GM19467 (cell line): ENCODE data around the gene GRK2.
A peak's percentile ranks its signal among the peaks of the same experiment; 100 is the strongest.
"Not testable (repeated sequence)": the region's sequence is repeated elsewhere in the genome, so short reads cannot be mapped to it uniquely, and the experiment has no call there.

Experiments used
- ATAC-seq: cut with Tn5 transposase; IDR thresholded peaks from one replicate; pipeline ENCODE4 v1.9.1; 2021; ENCODE audit warnings: mild to moderate bottlenecking, moderate library complexity; ENCODE audit not compliant: unreplicated experiment

The GRK2 gene

GRCh38 chr11:67266449-67267187, at the start of gene GRK2:
Gene GRK2, plus strand, starts transcription at chr11:67266473. Its CDS starts 227 bp downstream, at chr11:67266700.
- ATAC-seq = no peak

- no peak for ATAC-seq
Observed at GRCh38 chr11:67227726-67228125, 38.5 kb upstream of the GRK2 start.

GRCh38 chr11:67230406-67230805, 35.9 kb upstream of the GRK2 start:
- ATAC-seq = no peak

DNA sequence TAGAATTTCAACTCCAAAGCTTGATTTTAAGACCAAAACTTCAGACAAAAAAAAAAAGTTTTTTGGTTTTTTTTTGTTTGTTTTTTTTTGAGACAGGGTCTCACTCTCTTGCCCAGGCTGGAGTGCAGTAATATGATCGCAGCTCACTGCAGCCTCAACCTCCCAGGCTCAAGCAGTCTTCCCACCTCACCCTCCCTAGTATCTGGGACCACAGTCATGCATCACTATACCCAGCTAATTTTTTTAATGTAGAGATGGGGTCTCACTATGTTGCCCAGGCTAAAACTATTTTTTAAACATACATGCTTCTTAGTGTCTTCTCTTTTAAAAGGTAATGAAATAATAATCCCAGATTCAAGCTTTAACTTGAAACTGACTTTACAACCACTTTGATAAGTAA, 35.4 kb upstream of the GRK2 start:
- no peak for ATAC-seq

- no peak for ATAC-seq
Observed at GRCh38 chr11:67233584-67234190, 32.6 kb upstream of the GRK2 start.

DNA sequence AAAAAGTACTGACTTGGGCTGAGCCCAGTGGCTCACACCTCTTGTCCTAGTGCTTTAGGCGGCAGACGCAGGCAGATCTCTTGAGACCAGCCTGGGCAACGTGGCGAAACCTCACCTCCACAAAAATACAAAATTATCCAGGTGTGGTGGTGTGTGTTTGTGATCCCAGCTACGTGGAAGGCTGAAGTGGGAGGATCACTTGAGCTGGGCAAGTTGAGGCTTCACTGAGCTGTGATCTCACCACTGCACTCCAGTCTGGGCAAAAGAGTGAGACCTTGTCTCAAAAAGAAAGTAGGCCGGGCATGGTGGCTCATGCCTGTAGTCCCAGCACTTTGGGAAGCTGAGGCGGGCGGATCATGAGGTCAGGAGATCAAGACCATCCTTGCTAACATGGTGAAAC, 31.7 kb upstream of the GRK2 start:
- not testable (repeated sequence) for ATAC-seq

DNA sequence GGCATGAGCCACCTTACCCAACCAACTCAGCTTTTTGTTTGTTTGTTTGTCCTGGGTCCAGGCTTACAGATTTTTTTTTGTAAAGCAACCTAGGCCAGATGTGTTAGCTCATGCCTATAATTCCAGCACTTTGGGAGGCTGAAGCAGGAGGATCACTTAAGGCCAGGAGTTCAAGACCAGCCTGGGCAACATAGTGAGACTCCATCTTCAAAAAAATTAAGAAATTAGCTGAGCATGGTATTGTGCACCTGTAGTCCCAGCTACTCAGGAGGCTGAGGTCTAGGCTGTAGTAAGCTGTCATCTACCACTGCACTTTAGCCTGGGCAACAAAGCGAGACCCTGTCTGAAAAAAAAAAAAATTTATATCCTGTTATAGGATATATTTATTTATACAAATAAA, 28.7 kb upstream of the GRK2 start:
- no peak for ATAC-seq

GRCh38 chr11:67238894-67239782, 27.1 kb upstream of the GRK2 start:
- no peak for ATAC-seq

DNA sequence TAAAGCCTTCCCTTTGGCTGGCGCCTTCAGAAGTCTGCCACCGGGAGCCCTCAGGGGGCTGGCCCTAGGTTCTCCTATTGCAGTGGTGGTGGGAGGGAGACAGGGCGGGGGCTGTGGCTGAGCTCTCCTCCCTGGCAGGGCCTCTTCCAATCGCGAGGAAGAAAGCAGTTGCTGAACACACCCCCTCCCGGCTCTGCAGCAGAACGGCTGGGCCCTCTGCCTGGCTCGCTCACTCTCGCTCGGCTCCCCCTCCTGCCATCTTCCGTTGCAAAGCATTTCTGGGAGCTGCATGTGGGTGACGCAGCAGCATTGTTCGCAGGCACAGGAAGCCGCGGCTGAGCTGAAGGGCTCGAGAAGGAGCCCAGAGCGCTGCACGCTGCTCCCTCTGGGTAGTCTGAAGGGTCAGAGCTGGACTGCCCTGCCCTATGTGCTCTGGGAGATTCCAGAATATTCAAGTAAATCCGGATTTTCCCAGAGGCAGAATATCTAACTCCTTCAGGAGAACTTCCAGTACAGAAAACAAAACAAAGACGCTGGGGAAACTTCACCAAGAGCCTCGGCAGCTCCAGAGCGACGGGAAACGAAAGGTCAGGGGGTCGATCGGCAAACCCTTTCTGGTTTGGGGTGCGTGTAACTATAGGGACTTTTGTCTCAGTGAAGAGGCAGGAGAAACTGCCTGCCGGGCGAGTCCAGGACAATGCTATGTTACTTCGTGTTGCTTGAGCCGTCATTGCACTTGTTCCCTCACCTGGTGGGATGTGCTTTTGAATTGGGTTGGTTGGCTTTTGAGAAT, 26.3 kb upstream of the GRK2 start:
- peak; percentile 91 for ATAC-seq

GRCh38 chr11:67240576-67241389, 25.5 kb upstream of the GRK2 start:
- no peak for ATAC-seq

DNA sequence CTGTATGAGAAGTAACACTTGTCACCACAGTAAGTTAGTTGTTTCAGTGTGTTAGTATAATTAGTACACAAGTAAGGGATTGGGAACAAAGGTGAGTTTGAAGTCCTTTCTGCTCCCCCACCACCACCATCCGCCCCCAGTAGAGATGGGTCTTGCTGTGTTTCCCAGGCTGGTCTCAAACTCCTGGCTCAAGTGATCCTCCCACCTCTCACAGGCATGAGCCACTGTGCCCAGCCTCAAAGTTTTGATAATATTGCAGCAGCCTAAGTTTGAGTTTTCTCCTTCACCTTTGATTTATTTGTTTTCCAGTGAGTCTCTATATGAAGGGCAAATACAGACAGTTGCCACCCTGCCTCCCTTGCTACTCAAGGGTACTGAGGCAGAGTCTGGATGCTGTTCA, 23.7 kb upstream of the GRK2 start:
- ATAC-seq = no peak

- ATAC-seq = no peak
Observed at GRCh38 chr11:67243051-67243450, 23.2 kb upstream of the GRK2 start.

- no peak for ATAC-seq
Observed at GRCh38 chr11:67245046-67245445, 21.2 kb upstream of the GRK2 start.

DNA sequence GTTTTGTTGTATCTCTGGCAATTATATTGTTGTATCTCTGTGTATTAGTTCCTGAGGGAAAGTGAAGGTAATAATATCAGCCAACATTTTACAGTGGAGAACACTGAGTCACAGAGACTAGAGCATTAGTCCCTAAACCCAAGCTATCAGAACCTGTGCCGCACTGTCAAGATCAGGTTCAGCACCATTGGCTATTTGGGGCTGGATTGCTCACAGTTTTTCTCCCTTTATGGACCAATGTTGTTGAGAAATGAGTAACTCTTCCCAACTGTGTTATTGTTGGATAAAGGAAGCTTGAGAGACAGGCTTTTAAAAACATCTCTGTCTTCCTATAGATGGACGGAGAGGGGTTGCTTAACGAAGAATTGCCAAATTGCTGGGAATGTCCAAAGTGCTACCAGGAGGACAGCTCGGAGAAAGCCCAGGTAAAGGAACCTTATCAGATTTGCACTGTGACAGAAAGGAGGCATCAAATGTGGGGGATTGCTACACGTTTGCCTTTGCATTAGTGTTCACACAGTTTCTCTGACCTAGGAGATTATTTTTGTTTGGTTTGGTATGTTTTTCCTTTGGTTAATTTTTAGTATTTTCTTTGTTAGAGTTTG, 18.2 kb upstream of the GRK2 start:
- ATAC-seq = no peak

- no peak for ATAC-seq
Observed at GRCh38 chr11:67248653-67249052, 17.6 kb upstream of the GRK2 start.

DNA sequence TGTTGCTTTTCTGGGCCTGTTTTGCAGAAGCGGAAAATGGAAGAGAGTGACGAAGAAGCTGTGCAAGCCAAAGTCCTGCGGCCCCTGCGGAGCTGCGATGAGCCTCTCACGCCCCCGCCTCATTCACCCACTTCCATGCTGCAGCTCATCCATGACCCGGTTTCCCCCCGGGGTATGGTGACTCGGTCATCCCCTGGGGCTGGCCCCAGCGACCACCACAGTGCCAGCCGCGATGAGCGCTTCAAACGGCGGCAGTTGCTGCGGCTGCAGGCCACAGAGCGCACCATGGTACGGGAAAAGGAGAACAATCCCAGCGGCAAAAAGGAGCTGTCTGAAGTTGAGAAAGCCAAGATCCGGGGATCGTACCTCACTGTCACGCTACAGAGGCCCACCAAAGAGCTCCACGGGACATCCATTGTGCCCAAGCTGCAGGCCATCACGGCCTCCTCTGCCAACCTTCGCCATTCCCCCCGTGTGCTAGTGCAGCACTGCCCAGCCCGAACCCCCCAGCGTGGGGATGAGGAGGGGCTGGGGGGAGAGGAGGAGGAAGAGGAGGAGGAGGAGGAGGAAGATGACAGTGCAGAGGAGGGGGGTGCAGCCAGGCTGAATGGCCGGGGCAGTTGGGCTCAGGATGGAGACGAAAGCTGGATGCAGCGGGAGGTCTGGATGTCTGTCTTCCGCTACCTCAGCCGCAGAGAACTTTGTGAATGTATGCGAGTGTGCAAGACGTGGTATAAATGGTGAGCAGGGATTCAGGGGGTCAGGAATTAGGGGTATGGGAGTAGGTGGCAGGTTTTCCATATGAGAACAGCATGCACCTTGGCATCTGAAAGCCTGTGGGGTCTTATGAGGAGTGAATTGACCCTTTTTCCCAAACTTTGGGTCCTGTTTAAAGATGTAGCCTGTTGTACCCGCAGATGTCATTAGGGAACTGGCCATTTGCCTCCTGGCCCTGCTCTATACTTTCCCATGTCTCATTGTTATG, 15.9 kb upstream of the GRK2 start:
- no peak for ATAC-seq

DNA sequence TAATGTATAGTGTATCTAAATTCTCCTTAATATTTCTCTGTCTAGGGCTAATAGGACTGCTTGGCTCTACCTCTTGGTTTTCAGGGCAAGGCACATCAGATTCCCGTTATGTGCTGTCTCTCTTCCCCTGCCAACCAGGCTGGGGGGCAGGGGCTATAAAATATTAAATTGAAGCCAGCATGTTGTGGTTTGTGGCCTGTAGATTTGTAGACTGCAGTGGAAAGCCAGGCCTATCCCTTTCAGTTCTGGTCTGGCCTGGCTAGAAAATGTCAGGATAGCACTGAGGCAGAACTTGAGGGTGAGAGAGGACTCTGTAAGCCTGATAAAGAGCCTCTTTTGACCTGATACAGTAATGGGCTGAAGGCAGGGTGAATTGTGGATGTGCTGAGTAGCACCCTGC, 14.4 kb upstream of the GRK2 start:
- no peak for ATAC-seq

- no peak for ATAC-seq
Observed at GRCh38 chr11:67252831-67253239, 13.4 kb upstream of the GRK2 start.
